SK-N-SH (cell line): ENCODE results near the gene NCOR2.

Source experiments
- CHD2 ChIP-seq: fragments of 150-350 bp; IDR thresholded peaks from 2 replicates; pipeline ENCODE4 v1.6.1; 2018; ENCODE audit warnings: low read length; ENCODE audit not compliant: partially characterized antibody
- CTCF ChIP-seq: fragments of 200-600 bp; sonication (generic); IDR thresholded peaks from 2 replicates; pipeline ENCODE4 v1.6.1; 2017; ENCODE audit warnings: antibody characterized with exemption, mild to moderate bottlenecking, moderate library complexity
- ELF1 ChIP-seq: IDR thresholded peaks from 2 replicates; pipeline ENCODE4 v1.4.0; 2012
- EP300 ChIP-seq, 2 experiments: IDR thresholded peaks; 2 replicates each; pipeline versions ENCODE4 v1.4.0 to v1.6.1; 2012; ENCODE audit warnings: borderline replicate concordance in 1 of 2, low read depth in 1 of 2, low read length in 1 of 2
- GABPA ChIP-seq: IDR thresholded peaks from 2 replicates; pipeline ENCODE4 v1.4.0; 2012; ENCODE audit warnings: low read depth, mild to moderate bottlenecking
- GATA2 ChIP-seq: sonication (generic); formaldehyde crosslinking; IDR thresholded peaks from 2 replicates; pipeline ENCODE4 v1.5.0; 2020; ENCODE audit warnings: mild to moderate bottlenecking, missing genetic modification reagents
- IRF3 ChIP-seq: fragments of 150-350 bp; IDR thresholded peaks from 2 replicates; pipeline ENCODE4 v1.6.1; 2016; ENCODE audit warnings: mild to moderate bottlenecking, low read depth, low read length
- NFIC ChIP-seq: IDR thresholded peaks from 2 replicates; pipeline ENCODE4 v1.4.0; 2012; ENCODE audit warnings: borderline replicate concordance
- NRF1 ChIP-seq: IDR thresholded peaks from 2 replicates; pipeline ENCODE4 v1.6.1; 2012; ENCODE audit warnings: low read depth, mild to moderate bottlenecking, low read length
- POLR2AphosphoS5 ChIP-seq: IDR thresholded peaks from 2 replicates; pipeline ENCODE4 v1.6.1; 2012; ENCODE audit warnings: low read depth, low read length
- SMC3 ChIP-seq: IDR thresholded peaks from 2 replicates; pipeline ENCODE4 v1.6.1; 2012; ENCODE audit warnings: low read depth, low read length, improper control_type of control experiment

- TF ChIP-seq GABPA (no peak), NRF1 (no peak), CTCF (no peak), IRF3 (no peak), POLR2AphosphoS5 (no peak), EP300 (IDR thresholded peaks at IDR 0.05; ENCODE audit: borderline replicate concordance in 1 of 2, low read depth in 1 of 2, low read length in 1 of 2) (no peak), CHD2 (no peak), ELF1 (no peak), NFIC (no peak), GATA2 (CRISPR knock-in tag) (no peak), SMC3 (no peak)
Observed at GRCh38 chr12:124524231-124524925, 43.0 kb downstream of the NCOR2 start.
